ENCODE measurements around the gene GDA. TPM values are rescaled to one million over a fixed set of nuclear protein-coding genes. Genes with fewer than 3 reads are reported as not detected.

The GDA gene
- total and polyA plus RNA-seq, 4 donors = 0.37 to 24.4 (median 19.5) TPM

- Histone ChIP-seq H3K27ac (ENCODE audit: low read depth in 1 of 2, low read length in 2 of 2) (no peak overlapping the region), H3K9ac (ENCODE audit: low read depth in 1 of 2, low read length in 2 of 2) (no peak overlapping the region), H3K9me3 (ENCODE audit: control insufficient read depth in 4 of 4, low read length in 3 of 4) (no peaks in the 10 kb centered on the region), H3K4me3 (ENCODE audit: low read depth in 1 of 3, low read length in 3 of 3) (no peak overlapping the region), H3K36me3 (ENCODE audit: control insufficient read depth in 4 of 4, insufficient read depth in 3 of 4, low read depth in 1 of 4, low read length in 3 of 4) (peaks cover 2 to 9% (median 6%) of the 10 kb centered on the region in 4 donors), H3K4me1 (ENCODE audit: control insufficient read depth in 4 of 4, insufficient read depth in 4 of 4, low read length in 3 of 4) (peaks cover 0 to 24% (median 6%) of the 10 kb centered on the region in 4 donors), H3K27me3 (ENCODE audit: control insufficient read depth in 4 of 4, insufficient read depth in 4 of 4, low read length in 3 of 4) (no peaks in the 10 kb centered on the region)
- WGBS = 72% methylated on average over 6 of the region's 6 CpGs
- TF ChIP-seq MAX (IDR thresholded peaks at IDR 0.05) = no peak
- no peak for TF ChIP-seq ZBTB33 (IDR thresholded peaks at IDR 0.05)
- TF ChIP-seq REST (IDR thresholded peaks at IDR 0.05) = no peak
- TF ChIP-seq HNF4A (conservative IDR thresholded peaks at IDR 0.05) = peak in 1 of 2 donors; percentile 8
- DNase-seq (ENCODE audit: low spot score) = no peak
Observed at GRCh38 chr9:72160446-72161123, 11.3 kb downstream of the GDA start.

- 76% methylated on average over 7 of the region's 7 CpGs for WGBS
- Histone ChIP-seq H3K9ac (ENCODE audit: low read depth in 1 of 2, low read length in 2 of 2) (no peak overlapping the region), H3K9me3 (ENCODE audit: control insufficient read depth in 4 of 4, low read length in 3 of 4) (no peaks in the 10 kb centered on the region), H3K4me3 (ENCODE audit: low read depth in 1 of 3, low read length in 3 of 3) (no peak overlapping the region), H3K27me3 (ENCODE audit: control insufficient read depth in 4 of 4, insufficient read depth in 4 of 4, low read length in 3 of 4) (no peaks in the 10 kb centered on the region), H3K4me1 (ENCODE audit: control insufficient read depth in 4 of 4, insufficient read depth in 4 of 4, low read length in 3 of 4) (peaks cover 6 to 40% (median 20%) of the 10 kb centered on the region in 4 donors), H3K27ac (ENCODE audit: low read depth in 1 of 2, low read length in 2 of 2) (no peak overlapping the region), H3K36me3 (ENCODE audit: control insufficient read depth in 4 of 4, insufficient read depth in 3 of 4, low read depth in 1 of 4, low read length in 3 of 4) (peaks cover 0 to 7% (median 4%) of the 10 kb centered on the region in 4 donors)
- DNase-seq (ENCODE audit: low spot score) = no peak
- TF ChIP-seq SP1 (IDR thresholded peaks at IDR 0.05) (no peak), REST (IDR thresholded peaks at IDR 0.05) (no peak), CTCF (IDR thresholded peaks at IDR 0.05; ENCODE audit: low read depth, low read length, missing input control) (no peak), FOXA1 (IDR thresholded peaks at IDR 0.05) (no peak), JUND (IDR thresholded peaks at IDR 0.05) (no peak), MAX (IDR thresholded peaks at IDR 0.05) (no peak), YY1 (IDR thresholded peaks at IDR 0.05) (no peak), EGR1 (IDR thresholded peaks at IDR 0.05; ENCODE audit: low read depth in 2 of 2) (no peak), GABPA (IDR thresholded peaks at IDR 0.05 in 1 of 2, conservative IDR thresholded peaks at IDR 0.05 in 1 of 2) (no peak), FOXA2 (IDR thresholded peaks at IDR 0.05) (no peak), RXRA (IDR thresholded peaks at IDR 0.05) (no peak), ZBTB33 (IDR thresholded peaks at IDR 0.05) (no peak), TAF1 (conservative IDR thresholded peaks at IDR 0.05) (no peak), HNF4A (conservative IDR thresholded peaks at IDR 0.05) (no peak), NR2F2 (IDR thresholded peaks at IDR 0.05) (no peak), ATF3 (IDR thresholded peaks at IDR 0.05) (no peak), RAD21 (IDR thresholded peaks at IDR 0.05) (no peak)
Observed at GRCh38 chr9:72165326-72165725, 16.1 kb downstream of the GDA start.
